SIG-M5 (cell line): Measurements from ENCODE around the gene LMBR1L.
A peak's percentile ranks its signal among the peaks of the same experiment; 100 is the strongest.
"Not testable (repeated sequence)": the region's sequence is repeated elsewhere in the genome, so short reads cannot be mapped to it uniquely, and the experiment has no call there.

Experiments
- DNase-seq: peaks from one replicate; lab custom pipeline; 2025; lab: John Stamatoyannopoulos, UW

LMBR1L gene

DNA sequence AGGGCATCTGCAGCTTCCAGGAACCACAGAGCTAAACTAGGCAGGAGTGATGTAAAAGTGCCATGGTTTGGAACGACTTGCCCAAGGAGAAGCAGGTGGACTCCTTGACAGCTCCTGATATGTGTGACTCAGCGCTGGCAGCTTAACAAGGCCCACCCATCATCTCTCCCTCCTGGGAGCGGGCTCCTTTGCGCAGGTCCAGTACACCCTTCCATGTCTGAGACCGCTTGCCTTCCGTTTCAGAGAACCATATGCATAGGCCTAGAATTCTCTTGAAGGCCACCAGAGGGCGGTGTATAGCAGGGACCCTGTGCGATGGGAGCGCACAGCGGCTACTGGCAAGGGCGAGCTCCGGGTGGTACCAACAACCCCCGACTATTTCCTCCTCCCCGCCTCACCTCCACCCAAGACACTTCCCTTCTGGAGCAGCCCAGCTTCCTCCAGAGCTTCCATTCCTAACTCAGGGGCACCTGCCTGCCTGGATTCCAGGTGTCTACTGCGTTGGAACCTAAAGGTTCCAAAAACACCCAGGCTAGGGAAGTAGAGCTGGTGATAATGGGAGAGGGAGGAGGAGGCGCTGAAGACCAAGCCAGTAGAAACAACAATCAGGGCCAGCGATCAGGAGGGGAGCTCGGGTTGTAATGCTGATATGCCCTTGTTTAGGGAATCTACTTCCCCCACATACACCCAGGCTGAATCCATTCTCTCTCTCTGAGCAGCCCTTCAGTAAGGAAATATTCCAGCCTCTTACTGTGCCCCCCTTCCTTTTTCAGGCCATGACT, 22.3 kb downstream of the LMBR1L start:
- DNase-seq, result peak; percentile 57

DNA sequence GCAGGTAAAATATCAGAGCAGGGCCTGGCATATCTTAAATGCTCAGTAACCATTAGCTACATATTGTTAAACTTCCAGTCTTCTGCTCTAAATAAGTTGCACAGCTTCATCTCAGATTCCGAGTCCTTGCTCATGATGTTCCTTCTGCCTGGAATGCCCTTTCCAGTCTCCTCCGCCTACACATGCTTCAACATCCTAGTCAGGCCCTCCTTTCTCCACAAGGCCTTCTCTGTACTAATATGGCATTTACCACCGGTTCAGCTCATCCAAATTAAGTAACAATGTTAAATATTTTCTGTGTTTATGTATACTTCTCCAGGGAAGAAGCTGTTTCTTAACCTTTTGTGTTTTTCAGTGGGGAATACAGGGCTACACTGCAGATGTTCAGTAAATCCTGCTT, 24.5 kb downstream of the LMBR1L start:
- no peak for DNase-seq

DNA sequence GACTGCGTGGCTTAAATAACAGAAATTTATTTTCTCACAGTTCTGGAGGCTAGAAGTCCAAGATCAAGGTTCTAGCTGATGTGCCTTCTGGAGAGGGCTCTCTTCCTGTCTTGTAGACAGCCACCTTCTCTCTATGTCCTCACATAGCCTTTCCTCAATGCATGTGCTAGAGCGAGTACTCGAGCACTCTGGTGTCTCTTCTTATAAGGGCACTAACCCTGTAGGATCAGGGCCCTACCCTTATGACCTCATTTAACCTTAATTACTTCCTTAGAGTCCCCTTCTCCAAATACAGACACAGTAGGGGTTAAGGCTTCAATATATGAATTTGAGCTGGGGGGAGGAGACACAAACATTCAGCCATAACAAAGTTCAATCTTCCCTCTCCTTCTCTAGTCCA, 26.2 kb downstream of the LMBR1L start:
- DNase-seq, result no peak

DNA sequence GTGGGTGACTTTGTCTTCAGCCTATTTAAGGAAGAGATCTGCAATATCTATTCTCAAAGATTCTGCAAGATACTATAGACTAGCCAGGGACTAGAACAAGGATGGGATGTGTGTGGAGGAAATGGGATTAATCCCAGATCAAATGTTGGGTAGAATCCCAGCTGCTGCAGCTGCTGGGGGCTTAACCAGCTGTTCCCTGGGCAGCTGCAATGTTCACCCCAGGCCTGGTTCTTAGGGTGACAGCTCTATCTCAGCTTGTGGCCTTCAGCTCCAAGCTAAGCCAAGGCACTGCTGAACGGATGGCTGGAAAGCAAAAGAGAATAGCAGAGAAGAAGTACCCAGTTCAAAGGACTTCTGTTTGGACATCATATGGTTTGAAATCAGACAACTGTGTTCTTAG, 30.9 kb downstream of the LMBR1L start:
- DNase-seq, result no peak

DNA sequence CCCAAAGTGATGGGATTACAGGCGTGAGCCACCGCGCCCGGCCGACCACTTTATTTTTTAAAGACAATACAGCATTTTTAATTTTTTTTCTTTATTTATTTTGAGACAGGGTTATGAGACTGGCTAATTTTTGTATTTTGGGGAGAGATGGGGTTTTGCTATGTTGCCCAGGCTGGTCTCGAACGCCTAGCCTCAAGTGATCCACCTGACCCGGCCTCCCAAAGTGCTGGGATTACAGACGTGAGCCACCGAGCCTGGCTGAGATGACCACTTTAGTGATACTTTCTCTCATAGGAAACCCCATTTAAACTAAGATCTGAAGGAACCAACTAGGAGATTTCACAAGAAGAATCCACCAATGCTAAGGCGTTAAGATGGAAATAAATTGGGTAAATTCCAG, 39.7 kb downstream of the LMBR1L start:
- no peak for DNase-seq

DNA sequence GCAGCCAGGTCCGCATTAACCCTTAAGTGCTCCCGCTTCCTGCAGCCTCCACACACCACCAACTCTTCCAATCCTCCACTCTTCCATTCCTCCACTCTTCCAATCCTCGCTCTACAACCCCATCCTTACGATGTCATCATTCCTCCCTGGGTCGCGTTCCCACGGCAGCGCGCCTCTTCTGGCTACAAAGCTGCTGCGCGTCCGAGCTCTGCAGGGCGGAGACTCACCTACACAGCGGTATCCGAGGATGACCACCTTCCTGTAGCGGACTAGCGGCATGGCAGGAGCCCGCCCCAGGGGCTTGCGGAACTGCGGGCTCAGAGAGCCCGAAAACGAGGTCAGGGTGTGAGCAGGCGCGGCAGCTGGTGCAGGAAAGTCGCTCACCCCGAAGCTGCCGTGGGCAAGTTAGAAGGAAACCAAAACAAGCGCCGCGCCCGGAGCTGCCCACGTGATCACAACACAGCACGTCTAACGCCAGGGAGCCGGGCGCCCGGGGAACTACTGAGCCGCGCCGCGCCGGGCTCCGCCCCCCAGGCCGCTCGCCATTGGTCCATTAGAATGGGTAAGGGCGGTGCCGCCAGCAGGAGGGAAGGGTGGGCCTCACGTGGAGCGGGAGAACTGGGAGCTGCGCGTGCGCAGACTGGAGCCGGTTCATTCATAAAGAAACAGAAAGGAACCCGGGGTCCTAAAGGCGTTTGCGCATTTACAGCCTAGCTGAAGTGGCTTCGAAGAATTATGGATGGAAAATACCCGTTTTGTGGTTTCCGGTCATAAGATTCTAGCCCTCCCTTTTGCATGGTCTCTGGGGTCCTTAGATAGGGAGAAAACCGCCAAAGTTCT, 40.9 kb downstream of the LMBR1L start, which contains the start of gene RHEBL1:
Gene RHEBL1, minus strand, starts transcription at position 473 of the 840 bp plus-strand sequence. Its CDS starts 194 bp downstream, at position 279.
- DNase-seq, result peak; percentile 94

DNA sequence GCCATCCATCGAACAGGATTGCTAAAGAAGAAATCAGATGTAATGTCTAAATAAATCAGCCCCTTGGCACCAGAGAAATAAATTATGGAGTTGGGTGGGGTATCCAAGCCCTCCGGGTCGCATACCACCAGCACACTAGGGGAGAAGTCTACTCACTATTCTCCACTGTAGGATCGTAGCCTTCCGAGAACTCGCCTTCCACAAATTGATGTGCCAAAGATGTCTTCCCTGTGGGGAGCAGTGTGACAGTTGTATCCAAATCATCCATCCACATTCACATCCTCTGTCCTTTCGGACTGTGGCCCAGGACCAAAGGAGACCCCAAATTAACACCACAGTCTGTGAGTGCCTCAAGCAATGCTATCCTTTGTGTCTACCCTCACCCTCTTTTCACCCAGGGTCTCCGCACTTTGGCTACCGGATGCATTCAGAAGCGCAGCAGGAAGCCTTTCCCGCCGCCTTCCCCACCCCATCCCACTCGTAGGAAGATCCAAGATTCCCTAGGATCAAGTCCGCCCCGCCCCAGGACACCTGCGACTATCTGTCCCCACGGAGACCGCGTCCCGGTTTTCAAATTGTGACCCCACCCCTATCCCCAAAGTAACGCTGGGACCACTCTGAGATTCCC, 41.7 kb downstream of the LMBR1L start:
- no peak for DNase-seq

DNA sequence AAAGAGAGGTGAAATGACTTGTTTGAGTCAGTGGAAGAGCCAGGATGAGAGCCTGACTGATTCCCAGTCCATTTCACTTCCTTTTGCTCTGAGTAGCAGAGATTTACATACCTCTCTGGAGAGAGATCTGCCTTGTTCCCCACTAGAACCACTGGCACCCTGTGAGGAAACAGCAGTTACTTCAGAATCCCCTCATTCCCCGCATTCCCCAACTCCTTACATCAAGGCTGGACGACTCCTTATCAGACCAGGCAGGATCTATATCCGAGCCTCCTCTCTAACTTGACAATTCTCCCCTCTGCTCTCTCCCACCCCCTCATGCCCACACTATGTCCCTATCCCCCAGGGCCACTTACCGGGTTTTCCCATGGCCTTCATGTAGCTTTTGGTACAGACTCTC, 44.5 kb downstream of the LMBR1L start:
- no peak for DNase-seq

DNA sequence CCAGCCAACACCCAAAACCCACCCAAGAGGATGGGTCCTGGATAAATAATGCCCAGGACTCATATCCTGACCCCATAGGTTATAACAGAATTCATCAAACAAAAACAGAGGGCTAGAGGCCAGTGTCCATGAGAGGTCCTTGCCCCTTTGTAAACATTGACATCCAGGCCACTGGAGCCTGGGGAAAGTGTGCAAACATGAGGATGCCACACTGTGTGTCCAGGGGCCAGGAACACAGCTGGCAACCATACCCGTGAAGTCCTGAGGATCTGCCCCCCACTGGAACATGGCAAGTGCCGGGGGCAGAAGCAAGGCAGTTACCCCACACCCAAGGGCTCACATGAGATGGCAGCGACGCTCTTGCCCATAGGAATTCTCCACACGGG, 45.9 kb downstream of the LMBR1L start:
- DNase-seq, result no peak

DNA sequence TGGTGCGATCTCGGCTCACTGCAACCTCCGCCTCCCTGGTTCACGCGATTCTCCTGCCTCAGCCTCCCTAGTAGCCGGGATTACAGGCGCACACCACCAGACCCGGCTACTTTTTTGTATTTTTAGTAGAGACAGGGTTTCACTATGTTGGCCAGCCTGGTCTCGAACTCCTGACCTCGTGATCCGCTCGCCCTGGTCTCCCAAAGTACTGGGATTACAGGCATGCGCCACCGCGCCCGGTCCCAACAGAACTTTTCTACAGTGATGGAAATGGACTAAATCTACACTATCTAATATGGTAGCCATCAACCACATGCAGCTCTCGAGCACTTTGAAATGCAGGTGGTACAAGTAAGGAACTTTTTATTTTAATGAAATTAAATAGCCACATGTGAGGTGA, 48.7 kb downstream of the LMBR1L start:
- DNase-seq, result not testable (repeated sequence)

DNA sequence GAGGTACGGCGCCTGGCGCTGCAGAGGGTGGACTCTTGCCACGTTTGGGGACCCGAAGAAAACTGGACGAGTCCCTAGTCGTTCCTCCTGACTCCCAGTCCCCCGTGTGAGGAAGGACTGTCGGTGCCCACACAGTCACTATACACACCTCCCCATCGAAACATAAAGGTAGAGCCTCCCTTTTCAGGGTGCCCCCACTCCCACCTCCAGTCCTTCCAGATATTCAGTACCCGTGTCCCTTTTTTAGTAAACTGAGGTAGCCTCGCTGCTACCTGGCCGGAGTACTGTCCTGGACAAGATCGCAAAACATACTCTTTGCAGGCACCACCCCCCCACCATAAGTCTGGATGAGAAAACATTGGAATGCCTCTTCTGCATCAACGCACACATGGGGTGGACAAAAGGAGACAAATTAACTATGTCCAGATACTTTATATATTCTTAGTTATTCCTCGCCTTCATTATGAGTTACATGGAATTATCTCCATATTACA, 49.4 kb downstream of the LMBR1L start:
- DNase-seq, result no peak

DNA sequence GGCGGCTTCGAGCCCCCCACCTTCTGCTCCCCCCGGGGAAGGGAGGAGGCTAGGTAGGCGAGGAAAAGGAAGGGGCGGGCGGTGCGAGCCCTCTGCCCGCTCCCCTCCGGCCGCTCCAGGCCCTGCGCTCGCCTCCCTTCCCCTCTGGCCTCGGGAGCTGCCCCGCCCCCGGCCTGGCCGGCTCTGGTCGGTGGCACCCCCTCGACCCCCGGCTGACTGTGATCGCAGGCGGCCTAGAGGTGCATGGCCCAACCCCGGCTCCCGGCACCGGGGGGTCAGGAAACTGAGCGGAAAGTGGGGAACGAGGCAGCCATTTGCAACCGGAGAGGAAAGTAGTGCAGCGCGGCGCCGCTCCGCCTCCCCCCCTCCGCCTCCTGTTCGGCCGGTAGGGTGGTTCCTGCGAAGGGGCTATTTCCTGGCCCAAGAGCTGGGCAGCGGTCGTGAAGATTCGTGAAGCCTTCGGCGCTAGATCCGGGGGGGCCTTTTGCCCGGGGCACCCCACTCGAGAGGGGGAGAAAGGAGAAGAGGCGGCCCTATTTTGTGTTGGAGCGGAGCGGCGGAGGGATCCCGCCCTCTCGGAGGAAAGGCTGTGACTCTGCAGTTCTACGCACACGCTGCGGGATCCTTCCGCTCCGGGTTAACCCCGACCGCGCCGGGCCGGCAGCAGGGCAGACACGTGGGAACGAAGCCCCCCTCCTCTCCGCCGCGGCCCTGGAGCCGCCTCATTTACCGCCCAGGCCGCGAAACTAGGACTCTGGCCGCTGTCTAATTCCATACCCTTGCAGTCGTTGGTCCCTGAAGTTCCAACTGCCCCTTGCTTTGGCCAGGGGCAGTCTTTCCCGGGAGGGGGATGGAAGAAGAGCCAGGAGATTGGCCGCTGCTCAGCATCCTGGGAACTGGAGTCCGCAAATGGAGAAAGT, 50.1 kb downstream of the LMBR1L start, which contains the start of gene KMT2D:
Gene KMT2D, minus strand, starts transcription at position 558 of the 920 bp plus-strand sequence. CDS start 5,470 bp downstream, outside the sequence.
- DNase-seq, result peak; percentile 65

DNA sequence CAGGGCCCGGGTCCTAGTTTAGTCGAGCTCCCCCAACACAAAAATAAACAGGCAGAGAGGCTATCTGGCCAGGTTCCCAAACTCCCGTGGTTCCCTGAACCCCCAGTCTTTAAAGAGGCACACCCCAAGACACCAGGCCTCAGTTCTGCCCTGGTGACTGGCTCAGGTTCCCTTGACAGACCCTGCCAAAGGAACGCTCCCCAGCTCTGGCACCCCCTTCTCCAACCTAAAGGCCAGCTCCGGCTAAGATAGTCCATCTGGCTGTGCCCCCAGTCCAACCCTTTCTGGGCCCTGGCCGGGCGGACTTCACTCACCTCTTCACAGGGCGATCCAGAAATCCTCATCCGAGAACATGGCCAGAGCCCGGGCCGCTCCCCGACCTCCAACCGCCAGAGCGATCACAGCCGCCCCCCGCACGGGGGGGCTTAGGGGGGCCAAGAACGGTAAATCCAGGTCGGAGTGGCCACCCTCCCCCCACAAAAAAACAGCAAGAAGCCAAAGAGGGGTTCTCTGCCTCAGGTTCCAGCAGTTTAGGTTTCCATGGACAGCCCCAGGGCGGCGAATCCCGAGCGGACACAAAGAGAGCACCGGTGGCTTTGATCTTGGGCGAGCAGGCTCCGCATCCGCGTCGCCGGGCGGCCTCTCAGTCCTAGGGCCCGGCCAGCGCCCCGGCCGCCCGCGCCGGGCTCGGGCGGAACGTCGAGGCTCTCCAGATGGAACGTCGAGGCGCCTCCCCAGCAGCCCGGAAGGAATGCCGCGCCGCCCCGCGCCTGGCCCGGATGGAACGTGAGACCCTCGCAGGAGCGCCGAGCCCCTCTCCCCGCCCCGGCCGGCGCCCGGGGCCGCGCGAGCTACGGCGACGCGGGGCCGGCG, 51.1 kb downstream of the LMBR1L start:
- DNase-seq, result no peak

DNA sequence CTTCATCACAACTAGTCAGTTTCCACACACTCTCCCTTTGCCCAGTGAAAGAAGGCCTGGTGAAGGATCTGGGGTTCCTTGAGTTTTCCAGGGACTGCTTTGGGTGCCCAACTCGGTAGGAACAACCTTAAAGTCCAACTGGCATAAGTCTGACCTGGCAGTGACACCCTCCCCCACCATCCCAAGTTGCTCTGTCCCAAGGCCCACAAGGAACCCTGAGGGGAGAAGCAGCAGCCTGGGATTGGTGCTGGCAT, 51.7 kb downstream of the LMBR1L start:
- DNase-seq, result no peak

DNA sequence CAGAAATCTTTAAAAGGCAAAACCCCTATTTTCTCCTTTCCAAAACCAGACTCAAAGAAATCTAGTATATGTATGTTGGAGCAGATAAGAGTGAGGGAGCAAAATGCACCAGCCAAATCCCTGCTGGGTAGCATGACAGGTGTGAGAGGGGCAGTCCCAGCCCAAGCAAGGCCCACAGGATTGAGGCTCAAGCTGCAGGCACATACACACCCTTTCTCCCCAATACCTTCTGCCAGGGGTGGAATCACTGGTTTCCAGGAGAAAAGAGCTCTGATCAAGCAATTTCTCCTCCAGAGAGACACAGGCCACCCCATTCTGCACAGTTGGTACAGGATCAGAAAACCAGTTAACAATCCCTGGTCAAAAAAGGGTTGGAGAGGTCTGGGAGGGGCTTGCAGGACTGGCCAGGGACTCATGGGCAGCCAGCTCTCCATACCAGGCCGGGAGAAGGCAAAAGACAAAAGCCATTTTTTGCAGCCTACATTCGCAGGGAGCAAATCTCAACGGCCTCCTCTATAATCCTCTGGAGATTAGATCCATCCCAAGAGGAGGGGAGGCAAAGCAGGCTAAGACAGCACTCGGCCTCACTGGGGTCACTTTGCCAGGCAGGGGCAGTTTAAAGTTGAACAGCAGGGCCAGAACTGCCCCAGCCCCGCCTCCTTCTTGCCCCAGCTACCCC, 52.1 kb downstream of the LMBR1L start:
- DNase-seq, result no peak

DNA sequence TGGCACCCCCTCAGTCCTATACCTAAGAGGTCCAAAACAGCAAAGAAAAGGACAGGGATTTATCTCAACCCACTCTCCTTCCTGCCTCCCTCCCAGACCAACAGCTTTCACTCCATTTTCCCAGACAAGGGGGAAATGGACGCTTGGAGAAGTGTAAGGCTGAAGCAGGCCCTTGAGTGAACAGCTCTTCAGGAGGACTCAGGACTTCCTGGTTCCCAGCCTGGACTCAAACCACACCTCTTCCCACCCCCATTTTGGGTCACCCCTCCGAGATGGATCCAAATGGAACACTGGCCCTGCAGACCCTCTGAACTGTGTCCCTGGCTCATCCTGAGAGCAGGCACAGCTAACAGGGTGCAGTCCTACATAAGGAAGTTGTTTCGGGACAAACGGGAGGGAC, 52.8 kb downstream of the LMBR1L start:
- no peak for DNase-seq

DNA sequence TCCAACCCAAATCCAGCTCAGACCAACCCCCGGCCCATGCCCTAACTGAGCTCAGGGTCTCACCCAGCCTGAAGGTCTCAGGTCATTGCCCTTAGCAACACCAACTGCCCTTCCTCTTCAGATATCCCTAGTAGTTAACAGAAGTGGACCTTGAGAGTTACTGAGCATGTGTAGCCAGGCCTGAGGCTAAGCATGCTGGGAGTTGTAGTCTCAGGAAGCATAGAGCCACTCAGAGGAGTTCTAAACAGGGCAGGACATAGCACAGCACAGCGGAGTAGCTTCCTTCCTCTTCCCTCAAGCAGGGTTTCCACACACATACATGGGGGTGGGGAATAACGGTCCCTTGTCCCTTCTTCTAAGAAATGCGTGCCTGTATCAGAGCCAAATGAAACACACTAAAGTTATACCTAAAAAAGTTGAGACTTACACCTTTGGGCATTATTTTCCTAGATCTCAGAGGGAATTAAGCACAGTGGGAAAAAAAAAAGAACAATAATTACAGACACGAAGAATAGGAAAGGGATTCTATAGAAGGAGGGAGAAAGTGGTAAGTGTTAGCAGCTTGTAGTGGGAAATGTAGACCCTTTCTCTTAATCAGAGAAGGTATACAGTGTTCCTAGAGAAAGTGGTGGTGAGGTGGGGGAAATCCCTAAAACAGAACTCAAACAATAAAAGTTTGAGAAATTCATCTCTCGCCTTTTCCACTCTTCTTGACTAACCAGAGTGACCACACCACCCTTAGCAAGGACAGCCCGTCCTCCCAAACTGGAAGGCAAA, 54.5 kb downstream of the LMBR1L start:
- DNase-seq, result peak; percentile 93

DNA sequence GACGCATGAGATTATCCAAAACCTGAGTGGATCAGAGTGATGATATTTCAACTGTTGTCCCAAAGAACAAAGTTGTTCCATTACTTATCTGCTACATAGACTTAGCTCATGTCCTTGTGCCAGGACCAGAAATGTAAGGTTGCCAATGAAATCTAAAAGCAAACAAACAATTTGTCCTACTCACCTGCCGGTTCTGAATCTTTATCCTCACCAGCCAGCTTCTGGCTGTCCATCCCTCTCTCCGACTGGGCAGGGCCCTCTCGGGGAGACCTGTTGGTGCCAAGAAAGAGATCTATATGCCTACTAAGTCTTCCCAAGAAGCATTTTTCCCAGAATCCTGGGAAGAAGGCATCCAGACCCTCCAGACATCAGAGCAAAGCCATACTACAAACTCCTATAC, 55.6 kb downstream of the LMBR1L start:
- no peak for DNase-seq

DNA sequence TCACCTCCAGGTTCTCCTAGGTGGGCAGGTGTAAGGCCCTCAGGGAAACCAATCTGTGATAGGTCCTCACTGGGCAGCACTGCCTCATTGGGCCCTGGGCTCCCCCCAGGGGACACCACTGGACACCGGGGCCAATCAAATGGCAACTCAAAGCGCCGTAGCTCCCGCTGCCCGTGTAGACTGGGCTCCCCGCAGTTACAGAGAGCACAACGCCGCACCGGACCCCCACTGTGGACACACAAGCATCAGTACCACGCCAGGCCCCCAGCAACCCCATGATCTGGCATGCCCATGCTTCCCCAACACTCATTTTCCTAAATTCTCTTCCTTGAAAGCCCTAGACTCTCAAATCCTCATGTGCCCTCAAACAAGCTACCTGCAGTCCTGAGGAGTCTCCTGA, 56.1 kb downstream of the LMBR1L start:
- DNase-seq, result no peak
